DMS79 (cell line): Measurements from ENCODE around the gene VCY.
"Not testable (repeated sequence)": the region's sequence is repeated elsewhere in the genome, so short reads cannot be mapped to it uniquely, and the experiment has no call there.

Source experiments
- DNase-seq: peaks from one replicate; lab custom pipeline; 2025; lab: John Stamatoyannopoulos, UW

The VCY gene

DNA sequence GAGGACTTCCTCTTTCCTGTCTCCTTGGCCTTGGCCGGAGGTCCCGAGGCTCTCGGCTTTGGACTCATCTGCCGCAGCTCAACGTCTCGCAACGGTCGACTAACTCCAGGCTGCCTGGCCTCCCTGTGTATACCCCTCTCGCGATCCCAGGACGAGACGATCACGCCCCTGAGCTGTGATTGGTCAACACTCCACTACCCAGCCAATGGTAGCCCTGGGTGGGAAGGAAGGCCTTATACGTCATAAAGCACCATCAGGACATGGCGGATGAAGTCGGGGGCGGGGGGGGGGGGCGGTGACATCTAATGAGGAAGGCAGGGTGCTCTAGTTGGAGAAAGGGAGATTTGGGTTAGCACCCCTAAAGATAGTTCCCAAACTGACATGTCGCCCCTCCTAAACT lies at the start of gene VCY:
VCY (minus strand) TSS at position 101 of the 400 bp plus-strand sequence; CDS start at position 68, 33 bp downstream.
- DNase-seq, result not testable (repeated sequence)

DNA sequence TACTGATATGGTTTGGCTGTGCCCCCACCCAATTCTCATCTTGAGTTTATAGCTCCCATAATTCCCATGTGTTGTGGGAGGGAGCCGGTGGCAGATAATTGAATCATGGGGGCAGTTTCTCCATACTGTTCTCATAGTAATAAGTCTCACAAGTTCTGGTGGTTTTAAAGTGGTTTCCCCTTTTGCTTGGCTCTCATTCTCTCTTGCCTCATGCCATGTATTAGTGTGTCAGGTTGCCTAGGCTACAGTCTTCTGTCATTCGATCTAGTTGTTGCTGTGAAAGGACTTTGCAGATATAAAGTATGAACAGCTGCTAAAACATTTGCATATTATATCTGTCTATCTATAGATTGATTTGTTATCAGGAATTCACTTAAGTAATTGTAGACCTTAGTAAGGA lies 44.1 kb upstream of the VCY start:
- DNase-seq, result not testable (repeated sequence)

DNA sequence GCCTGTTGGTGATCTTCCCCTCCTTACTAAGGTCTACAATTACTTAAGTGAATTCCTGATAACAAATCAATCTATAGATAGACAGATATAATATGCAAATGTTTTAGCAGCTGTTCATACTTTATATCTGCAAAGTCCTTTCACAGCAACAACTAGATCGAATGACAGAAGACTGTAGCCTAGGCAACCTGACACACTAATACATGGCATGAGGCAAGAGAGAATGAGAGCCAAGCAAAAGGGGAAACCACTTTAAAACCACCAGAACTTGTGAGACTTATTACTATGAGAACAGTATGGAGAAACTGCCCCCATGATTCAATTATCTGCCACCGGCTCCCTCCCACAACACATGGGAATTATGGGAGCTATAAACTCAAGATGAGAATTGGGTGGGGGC lies 25.6 kb upstream of the VCY start:
- not testable (repeated sequence) for DNase-seq

DNA sequence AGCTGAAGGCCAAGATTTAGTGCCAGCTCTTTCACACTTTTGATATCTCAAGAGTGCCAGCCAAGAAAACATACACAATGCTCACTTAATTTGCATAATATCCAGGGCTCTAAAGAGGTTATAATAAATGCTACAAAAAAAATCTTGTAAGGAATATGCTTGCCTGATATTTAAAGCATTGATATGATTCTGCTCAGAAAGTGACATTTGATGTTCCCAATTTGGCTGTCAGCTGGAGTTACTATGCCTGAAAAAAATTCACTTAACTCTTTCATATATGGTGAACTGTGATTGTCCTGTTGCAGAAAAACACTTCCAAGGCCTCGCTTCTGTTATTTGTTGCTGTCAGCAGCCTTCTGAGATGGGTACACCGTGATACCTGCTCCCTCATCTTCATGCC lies 43.9 kb downstream of the VCY start:
- DNase-seq, result not testable (repeated sequence)
